Nephron progenitor cell (in vitro differentiated cells): ENCODE results near the gene CUL3.

Experiments used
- DNase-seq: peaks from one replicate; pipeline ENCODE4 v3.0.0; 2021
- H3K27ac Mint-ChIP-seq: 2 replicates; pipeline ENCODE4 v1.8.0; 2021; ENCODE audit warnings: mild to moderate bottlenecking, moderate library complexity, mixed read lengths
- H3K27me3 Mint-ChIP-seq: 2 replicates; pipeline ENCODE4 v1.8.0; 2021; ENCODE audit warnings: mild to moderate bottlenecking, low read depth, mixed read lengths; ENCODE audit not compliant: poor library complexity
- H3K36me3 Mint-ChIP-seq: 2 replicates; pipeline ENCODE4 v1.8.0; 2021; ENCODE audit warnings: low read depth, mixed read lengths
- H3K4me1 Mint-ChIP-seq: 2 replicates; pipeline ENCODE4 v1.8.0; 2021; ENCODE audit warnings: mixed read lengths
- H3K4me3 Mint-ChIP-seq: 2 replicates; pipeline ENCODE4 v1.8.0; 2021; ENCODE audit warnings: mild to moderate bottlenecking, moderate library complexity, mixed read lengths
- H3K9me3 Mint-ChIP-seq: 2 replicates; pipeline ENCODE4 v1.8.0; 2021; ENCODE audit warnings: mild to moderate bottlenecking, moderate library complexity, mixed read lengths
- CTCF ChIP-seq: fragments of 200-600 bp; sonication (generic); IDR thresholded peaks from 2 replicates; pipeline ENCODE4 v1.5.0; 2021; ENCODE audit warnings: antibody characterized with exemption

Gene CUL3

GRCh38 chr2:224429441-224429810 lies 155.7 kb downstream of the CUL3 start:
- H3K36me3 Mint-ChIP-seq: no peaks in the 10 kb centered on the region
- no peak overlapping the region for H3K27ac Mint-ChIP-seq
- TF ChIP-seq CTCF: no peak
- peaks cover 38% of the 10 kb centered on the region for H3K9me3 Mint-ChIP-seq
- no peak overlapping the region for H3K4me3 Mint-ChIP-seq
- H3K27me3 Mint-ChIP-seq: peaks cover 7% of the 10 kb centered on the region
- no peak for DNase-seq
- peaks cover 5% of the 10 kb centered on the region for H3K4me1 Mint-ChIP-seq

GRCh38 chr2:224428787-224429440 lies 156.2 kb downstream of the CUL3 start:
- Mint-ChIP-seq H3K9me3 (peaks cover 41% of the 10 kb centered on the region), H3K4me3 (no peak overlapping the region), H3K36me3 (no peaks in the 10 kb centered on the region), H3K4me1 (peaks cover 5% of the 10 kb centered on the region), H3K27ac (no peak overlapping the region), H3K27me3 (peaks cover 7% of the 10 kb centered on the region)
- no peak for DNase-seq
- no peak for TF ChIP-seq CTCF

DNA sequence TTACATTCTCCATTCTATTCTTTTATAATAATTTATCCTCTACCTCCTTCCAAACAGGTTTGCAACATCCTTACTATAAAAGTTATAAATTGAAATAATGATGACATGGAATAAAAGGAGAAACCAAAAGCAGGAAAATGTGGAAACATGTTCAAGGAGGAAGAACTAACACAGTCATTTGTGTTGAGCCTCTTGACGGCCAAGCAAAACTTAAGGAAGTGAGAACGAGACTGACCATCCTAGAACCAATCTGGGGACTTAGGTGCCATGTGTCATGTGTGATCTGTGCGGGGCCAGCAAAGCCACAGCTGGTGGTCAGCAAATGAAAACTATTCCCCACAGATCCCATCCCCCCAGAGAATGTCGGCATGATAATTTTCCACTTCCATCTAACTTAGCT lies 157.7 kb downstream of the CUL3 start:
- Mint-ChIP-seq H3K36me3 (no peaks in the 10 kb centered on the region), H3K4me1 (no peaks in the 10 kb centered on the region), H3K27me3 (peaks cover 7% of the 10 kb centered on the region), H3K27ac (no peak overlapping the region), H3K9me3 (peaks cover 33% of the 10 kb centered on the region), H3K4me3 (no peak overlapping the region)
- DNase-seq: no peak
- no peak for TF ChIP-seq CTCF

DNA sequence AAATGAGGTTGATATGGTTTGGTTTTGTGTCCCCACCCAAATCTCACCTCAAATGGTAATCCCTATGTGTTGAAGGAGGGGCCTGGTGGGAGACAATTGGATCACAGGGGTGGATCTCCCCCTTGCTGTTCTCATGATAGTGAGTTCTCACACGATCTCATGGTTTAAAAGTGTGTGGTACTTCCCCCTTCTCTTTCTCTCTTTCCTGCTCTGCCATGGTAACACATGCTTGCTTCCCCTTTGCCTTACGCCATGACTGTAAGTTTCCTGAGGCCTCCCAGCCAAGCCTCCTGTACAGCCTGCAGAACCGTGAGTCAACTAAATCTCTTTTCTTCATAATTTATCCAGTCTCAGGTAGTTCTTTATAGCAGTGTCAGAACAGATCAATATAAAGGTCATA lies 158.5 kb downstream of the CUL3 start:
- H3K27ac Mint-ChIP-seq: no peak overlapping the region
- no peak for TF ChIP-seq CTCF
- H3K4me3 Mint-ChIP-seq: no peak overlapping the region
- peaks cover 29% of the 10 kb centered on the region for H3K9me3 Mint-ChIP-seq
- no peaks in the 10 kb centered on the region for H3K4me1 Mint-ChIP-seq
- H3K36me3 Mint-ChIP-seq: no peaks in the 10 kb centered on the region
- no peak for DNase-seq
- peaks cover 7% of the 10 kb centered on the region for H3K27me3 Mint-ChIP-seq

- Mint-ChIP-seq H3K4me3 (no peak overlapping the region), H3K27me3 (no peaks in the 10 kb centered on the region), H3K9me3 (peaks cover 19% of the 10 kb centered on the region), H3K36me3 (no peaks in the 10 kb centered on the region), H3K27ac (no peak overlapping the region), H3K4me1 (no peaks in the 10 kb centered on the region)
- no peak for TF ChIP-seq CTCF
- no peak for DNase-seq
These were observed 164.1 kb downstream of the CUL3 start for GRCh38 chr2:224421065-224421464.
